NCI-H2107 treated with DMSO at 0.1 percent for 48 hours (cell line): ENCODE results near the gene RBBP7.
"Not testable (repeated sequence)": the region's sequence is repeated elsewhere in the genome, so short reads cannot be mapped to it uniquely, and the experiment has no call there.

Experiments
- DNase-seq: peaks from one replicate; lab custom pipeline; 2025; ENCODE audit not compliant: unreplicated experiment; lab: John Stamatoyannopoulos, UW

The RBBP7 gene

DNA sequence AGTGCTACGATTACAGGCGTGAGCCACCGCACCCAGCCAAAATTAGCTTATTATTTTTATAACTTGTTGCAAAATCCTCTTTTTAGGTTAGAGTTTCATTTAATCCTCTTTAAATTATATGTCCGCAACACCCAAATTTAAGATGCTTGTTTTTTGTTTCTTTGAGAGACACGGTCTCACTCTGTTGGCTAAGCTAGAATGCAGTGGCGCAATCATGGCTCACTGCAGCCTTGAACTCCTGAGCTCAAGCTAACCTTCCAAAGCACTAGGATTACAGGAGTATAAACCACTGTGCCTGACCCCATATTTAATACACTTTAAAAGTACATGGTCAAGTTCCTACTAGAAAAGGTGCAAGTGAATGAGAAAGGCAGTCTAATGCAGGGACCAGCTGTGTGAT, 2.2 kb downstream of the RBBP7 start:
- no peak for DNase-seq

DNA sequence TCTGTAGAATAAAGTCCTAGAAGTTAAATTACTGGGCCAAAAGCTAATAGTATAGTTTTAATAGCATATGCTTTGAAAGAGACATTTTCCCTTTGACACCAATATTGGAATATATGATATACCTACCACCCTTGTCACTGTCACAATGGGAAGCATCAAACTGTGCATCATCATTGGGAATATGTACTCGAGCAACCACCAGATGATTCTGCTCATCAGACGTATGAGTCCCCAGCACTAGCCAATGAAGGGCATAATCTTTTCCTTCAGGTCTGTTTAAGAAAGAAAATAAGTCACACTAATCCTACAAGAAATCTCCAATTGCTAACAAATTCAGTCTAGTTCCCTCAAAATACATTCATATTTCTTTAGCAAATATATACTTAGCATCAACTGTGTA, 7.3 kb downstream of the RBBP7 start:
- DNase-seq: no peak

DNA sequence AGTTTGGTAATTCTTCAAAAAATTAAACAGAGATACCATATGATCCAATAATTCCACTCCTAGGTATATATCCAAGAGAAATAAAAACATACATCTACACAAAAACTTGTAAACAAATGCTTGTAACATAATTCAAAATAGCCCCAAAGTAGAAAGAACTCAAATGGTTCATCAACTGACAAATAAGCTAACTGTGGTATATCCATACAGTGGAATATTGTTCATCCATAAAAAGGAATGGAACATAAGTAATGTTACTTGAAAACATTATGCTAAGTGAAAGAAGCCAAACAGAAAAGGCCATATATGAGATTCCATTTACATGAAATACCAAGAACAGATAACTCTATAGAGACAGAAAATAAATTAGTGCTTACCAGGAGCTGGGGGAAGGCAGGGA, 13.4 kb downstream of the RBBP7 start:
- DNase-seq: no peak

DNA sequence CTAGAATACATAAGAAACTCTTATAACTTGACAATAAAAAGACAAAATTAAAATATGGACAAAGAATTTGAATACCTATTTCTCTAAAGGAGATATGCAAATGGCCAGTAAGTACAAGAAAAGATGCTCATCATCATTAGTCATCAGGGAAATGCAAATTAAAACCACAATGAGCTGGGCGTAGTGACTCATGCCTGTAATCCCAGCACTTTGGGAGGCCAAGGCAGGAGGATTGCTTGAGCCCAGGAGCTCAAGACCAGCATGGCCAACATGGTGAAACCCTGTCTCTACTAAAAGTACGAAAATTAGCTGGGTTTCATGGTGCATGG, 14.1 kb downstream of the RBBP7 start:
- not testable (repeated sequence) for DNase-seq

DNA sequence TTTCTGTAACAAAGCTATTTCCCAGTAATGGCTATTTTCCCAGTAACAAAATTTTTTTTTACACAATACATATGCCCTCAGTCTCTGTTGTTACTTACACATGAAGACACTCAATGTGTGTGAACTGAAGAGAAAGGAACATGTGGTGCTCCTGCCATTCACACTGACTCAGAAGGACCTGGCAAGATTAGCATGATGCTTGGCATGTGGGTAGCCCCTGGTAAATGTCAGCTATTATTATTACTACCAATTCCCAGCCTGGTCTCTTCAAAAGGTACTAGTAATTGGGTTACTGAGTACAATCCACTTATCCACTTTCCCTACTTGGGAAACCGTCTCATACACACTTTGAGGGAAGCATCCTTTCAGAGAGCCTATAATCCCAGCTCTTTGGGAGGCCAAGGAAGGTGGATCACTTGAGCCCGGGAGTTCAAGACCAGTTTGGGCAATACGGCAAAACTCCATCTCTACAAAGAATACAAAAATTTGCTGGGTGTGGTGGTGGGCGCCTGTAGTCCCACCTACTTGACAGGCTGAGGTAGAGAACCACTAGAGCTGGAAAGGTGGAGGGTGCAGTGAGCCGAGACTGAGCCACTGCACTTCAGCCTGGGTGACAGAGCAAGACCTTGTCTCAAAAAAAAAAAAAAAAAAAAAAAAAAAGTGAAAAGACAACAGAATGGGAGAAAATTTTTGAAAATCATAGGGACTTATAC, 14.6 kb downstream of the RBBP7 start:
- no peak for DNase-seq

DNA sequence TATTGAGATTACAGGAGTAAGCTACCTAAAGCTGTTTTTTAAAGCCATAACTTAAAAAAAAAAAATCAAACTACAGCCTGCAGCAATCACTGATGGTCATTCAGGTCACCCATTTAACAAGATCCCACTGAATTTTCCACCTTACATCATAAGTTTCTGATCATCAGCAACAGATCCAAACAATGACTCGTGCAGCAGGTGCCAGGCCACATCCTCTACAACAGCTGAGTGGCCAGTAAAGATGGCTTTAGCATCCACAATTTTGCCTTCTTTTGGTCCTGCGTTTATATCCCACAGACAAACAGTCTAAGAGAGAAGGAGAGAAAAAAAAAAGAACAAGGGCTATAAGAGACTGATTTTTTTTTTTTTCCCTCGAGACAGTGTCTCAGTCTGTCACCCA, 16.6 kb downstream of the RBBP7 start:
- no peak for DNase-seq

DNA sequence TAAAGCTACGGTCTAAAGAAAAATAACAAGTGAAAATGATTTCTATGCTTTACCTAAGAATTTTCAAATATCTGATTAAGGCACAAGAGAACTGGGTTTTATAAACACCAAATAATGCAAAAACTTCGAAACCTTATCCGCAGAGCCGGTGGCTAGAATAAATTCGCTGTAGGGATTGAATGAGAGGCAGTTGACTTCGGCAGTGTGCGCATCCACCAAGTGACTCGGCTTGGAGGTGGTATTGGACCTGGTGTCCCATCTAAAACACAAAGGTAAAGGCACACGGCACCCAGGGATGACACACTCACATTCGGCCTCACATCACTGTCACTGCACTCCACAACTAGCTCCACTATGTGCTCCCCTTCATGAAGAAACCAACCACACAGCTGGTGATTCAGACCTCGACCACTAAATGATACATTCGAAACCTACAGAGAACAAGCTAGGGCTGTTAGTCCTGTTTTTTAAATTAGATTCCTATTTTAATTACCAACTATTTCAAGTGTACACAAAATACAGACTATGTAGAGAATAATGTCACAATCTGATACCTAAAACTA, 17.5 kb downstream of the RBBP7 start:
- no peak for DNase-seq

DNA sequence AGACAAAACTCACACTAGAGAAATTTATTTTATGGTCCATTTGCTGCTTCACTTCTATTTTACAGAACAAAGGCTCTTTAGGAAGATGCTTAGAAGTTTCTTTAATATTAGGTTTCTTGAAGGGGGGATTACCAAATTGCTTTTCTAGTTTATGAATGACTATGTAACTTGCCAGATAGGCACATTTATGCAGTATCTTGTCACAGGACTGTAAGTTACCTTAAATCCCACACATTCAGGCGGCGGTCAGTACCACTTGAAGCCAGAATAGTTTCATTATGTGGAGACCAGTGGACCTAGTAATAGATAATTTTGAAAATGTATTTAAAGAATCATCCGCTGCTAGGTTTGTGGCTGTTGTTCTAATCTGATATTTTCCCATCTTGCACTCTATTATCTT, 18.3 kb downstream of the RBBP7 start:
- no peak for DNase-seq

DNA sequence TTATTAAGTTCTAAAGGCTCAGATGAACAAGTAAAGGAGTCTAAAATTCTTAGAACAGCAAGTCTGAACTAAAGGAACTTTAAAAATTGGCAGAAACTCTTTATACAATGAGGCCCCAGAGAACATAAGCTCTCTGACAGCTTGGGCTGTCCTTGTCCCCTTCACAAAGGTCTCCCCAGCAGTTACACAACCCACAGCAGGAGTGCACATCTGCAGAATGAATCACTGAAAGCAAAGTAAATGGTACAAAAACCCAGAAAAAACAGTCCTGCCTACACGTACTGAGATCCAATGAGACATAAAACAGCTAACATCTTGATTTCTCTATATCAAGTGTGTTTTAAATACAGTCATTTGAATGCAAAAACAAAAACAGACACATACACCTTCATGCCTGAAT, 18.7 kb downstream of the RBBP7 start:
- DNase-seq: no peak

DNA sequence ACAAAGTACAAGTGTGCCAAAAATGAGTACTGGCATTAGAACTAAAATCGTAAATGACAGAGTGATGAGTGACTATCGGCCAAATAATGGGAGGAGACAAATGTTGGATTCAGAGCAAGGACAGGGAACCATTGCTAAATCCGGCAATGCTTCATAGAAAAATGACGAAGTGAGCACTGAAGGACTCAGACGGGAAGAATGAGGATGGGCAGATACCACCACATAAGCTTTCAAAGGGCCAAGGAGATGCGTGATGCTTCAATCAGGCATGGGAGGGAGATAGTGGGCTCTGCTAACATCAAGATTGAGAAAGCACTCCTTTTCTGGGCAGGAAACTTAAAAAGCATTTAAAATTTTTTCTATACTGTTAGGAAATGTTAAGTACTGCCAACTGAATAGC, 21.6 kb downstream of the RBBP7 start:
- no peak for DNase-seq

DNA sequence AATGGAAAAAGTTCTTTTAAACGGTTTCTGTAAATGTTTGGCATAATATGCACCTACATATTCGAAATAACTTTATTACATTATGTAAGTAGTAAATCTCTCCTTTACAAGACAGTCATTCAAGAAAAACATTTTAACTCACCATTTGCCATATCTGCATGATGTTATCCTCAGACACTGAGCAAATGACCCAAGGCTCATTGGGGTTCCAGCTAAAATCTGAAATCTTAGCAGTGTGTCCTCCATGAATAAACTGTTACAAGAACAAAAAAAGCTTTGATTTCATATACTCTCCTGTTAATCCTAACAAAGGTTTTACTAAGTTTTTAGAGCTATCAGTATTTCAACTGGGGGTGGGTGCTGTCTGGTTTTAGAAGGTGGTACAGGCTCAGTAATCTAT, 24.5 kb downstream of the RBBP7 start:
- no peak for DNase-seq

DNA sequence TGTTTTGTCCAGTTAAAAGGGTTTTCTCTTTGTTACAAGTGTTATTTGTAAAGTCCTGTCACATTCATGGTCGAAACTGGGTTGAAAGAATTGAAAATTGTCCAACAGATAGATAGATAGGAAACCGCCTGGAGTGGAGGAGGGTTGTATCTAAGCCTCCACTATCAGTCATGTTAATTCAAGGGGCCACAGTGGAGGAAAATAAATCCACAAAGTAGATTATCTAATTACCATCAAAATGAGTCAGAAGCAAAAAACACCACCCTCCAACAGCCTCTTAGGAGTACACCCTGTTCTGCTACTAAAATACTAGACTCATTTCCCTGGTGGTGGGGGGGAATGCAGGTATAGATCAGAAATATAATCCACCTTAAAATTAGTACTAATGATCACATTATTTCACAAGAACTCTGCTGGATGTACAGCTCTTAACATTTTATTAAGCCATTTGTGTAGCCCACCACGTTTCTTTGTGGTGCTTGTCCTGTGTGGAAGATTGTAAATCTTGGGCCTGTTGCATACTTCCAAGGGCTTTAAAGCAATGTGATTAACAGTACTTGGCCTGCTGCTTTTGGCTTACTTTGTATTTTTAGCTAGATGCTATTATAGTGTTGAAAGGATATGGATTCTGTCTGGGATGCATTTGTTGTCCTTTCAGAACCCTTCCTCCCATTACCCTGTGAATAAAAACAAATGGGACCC, 26.8 kb downstream of the RBBP7 start:
- no peak for DNase-seq

DNA sequence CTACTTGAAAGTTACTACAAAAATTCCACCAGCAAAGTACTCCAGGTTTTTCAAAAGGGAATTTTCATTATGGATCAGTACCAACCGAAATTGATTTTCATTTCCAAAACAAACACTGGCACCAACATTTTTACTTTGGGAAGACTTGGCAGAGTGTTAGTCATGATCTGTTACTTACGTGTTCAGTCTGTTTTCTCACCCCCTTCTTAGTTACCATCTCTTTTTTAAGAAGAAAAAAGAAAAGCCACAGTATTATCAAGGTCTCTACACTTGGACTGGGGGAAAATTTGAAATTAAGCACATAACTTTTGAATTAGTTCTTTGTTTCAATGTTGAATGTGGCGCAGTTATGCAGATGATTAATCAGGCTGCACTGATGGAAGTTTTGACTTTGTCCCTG, 27.5 kb downstream of the RBBP7 start:
- no peak for DNase-seq

DNA sequence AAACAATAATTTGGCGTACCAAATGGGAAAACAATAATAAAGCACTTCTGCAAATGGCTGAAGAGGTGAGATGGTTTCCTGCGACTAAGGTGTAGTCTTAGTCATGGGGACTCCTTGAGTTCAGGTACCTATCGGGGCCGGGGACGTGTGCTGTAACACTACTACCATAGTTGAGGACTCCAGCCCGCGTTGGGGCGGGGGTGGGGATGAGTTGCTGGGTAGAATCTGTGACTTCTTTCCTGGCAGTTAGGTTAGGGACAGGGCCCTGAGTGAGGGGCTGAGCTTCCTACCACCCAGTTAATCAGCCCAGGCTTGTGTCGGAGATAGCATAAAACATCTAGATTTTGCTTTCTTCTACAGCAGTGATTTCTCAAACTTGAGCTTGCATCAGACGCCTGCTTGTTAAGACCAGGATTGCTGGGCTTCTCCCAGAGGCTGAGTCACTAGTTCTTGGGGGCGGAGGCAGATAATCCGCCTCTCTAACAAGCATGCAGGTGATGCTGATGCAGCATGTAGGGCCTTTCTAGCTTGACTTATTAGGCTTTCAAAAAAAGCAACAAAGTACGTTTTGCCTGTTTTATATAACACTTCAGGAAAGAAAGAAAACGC, 30.2 kb downstream of the RBBP7 start:
- no peak for DNase-seq

DNA sequence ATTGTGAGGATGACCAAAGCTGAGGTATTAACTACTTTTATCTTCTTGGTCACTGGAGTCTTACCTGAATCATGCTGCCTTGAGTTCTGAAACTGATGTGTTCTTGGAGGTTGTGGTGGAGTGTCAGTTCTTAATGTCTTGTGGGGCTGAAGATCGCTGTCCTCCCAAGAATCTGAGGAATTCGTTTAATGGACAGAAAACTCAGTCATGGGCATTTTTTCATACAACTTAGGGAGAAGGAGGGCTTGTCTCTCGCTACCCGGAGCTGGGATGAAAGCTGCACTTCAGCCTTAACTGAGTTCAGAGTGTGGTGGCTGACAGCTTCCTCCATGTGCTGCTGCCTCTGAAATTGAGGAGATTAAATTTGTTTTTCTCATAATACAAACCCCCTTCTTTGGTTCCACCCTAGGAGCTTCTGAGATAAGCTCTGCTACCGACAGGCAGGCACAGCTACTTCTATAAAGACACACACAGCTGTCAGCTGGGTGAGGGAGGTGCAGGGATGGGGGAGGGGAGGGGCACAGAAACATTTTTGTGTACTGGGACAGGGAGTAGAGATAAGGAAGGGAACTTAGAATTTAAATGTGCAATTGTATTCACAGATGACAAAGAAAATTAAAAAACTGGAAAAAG, 30.8 kb downstream of the RBBP7 start:
- no peak for DNase-seq

DNA sequence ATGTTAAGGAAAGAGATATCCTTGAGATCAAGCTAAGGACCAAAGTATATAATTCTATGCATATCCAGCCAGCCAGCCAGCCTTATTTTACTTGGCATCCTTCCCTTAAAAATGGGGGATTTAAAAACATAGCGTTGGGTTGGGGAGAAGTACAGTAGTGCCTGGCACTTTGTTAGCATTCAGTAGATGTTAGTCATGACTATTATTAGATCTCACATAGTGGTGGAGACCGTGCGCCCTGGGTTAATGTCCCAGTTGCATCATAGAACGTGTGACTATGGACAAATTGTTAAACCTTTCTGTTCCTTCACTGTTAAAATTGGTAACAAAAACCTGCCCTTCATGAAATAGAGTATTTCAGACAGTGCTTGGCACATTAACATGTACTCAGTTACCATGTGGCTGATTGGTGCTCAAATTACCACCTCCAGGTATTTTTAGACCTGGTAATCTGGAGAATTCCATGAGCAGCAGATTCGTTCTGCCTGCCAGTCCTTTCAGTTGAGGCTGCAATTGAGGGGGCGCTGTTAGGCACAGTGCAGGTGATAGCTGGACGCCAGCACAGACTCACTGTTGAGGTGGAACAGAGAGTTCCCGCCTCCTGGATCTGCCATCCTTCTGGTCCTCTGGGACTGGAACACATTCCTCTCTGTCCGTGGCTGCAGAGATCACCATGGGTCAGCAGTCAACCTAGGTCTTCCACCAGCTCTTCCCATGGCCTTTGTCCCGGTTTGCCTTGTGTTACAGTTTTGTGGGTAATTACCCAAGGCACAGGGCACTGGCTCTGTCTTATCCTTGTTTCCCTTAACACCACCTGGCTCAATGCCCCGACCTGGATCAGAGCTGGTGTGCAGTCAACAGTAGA, 31.7 kb downstream of the RBBP7 start:
- no peak for DNase-seq

DNA sequence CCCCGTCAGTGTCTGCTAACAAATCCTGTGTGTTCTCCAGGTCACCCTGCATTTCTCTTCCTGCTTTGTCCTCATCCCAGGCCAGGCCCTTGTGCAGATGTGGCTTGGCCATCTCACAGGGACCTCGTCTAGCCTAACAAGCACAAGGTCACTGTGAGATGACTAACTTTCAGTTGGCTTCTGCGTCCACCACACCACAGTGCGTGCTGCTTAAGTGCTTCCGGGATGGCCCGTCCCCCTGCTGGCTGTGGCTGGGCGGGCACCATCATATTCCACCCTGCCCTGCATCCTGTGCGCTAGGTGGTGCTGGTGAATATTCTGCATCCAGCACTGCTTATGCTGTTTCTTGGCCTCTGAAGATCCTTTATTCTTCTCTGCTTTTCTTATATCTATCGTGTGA, 33.8 kb downstream of the RBBP7 start:
- no peak for DNase-seq

DNA sequence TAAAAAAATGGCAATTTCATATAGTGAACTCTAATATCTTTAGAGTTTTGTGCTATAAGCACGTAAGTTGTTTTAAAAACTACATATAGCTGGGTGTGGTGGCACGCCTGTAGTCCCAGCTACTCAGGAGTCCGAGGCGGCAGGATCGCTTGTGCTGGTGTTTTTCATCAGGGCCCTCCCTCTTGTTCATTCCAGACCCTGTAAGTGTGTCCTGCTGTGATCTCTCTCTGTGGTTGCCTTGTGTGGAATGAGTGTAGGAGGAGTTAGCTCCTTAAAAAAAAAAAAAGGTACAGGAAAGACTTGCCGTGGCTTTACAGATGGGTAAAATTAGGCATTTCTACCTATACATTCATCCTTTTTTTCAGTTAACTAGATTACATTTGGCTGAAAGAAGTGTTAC, 35.4 kb downstream of the RBBP7 start:
- DNase-seq: no peak

DNA sequence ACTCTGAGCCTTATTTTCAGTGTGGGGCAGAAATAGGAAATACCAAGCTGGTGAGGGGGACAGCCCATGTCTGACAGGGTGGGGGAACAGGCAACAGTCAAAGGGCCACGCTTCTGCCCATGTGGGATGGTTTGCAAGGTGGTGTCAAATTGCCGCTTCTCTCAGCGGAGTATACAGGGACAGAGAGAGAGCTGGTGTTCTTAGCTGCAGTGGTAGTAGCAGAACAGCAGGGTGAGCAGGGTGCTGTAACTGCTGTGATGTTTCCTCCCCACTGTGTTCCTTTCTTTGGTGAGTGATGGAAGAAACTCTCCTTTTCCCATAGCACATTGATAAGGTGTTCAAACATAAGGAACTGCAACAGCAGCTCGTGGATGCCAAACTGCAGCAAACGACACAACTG, 37.9 kb downstream of the RBBP7 start:
- peak; percentile 61 for DNase-seq

DNA sequence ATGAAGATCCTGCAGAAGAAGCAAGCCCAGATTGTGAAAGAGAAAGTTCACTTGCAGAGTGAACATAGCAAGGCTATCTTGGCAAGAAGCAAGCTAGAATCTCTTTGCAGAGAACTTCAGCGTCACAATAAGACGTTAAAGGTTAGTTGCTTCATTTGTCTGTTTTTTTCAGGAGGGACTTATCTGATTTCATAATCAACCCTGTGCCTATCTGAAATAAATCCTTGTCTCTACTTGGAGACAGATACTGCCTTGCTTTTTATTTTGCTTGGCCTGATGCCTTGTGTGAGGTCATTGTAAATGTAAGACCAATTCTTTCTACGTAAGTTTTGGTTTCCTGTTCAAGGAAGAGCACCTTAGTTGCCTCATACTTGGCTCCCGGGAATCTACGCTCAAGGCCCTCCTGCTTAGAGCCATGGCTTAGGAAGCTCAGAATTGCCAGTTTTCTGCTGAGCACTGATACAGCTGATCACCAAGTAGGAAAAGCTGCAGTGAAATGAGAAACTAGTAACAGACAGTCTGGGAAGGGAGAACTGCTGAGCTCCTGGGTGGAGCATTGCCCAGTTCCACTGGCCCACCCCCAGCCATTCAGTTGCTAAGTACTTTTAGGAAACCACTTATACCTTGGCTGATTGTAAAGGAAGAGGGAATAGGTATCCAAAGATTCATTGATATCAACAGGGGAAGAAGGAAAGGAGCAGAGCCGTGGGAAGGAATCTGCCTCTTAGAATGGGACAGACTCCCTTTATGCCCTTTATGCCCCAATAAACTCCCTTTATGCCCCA, 41.8 kb downstream of the RBBP7 start:
- no peak for DNase-seq
